ENCODE results near the gene NR0B1.

- TF ChIP-seq EP300 (IDR thresholded peaks at IDR 0.05) (no peak), POLR2AphosphoS5 (IDR thresholded peaks at IDR 0.05) (no peak)
Observed at GRCh38 chrX:30270639-30271038, 38.6 kb downstream of the NR0B1 start.

Measured in sigmoid colon (tissue), 4 donors.